HL-60 (cell line): ENCODE data around the gene CRYZL1.
A peak's percentile ranks its signal among the peaks of the same experiment; 100 is the strongest.

Experiments
- DNase-seq, 2 experiments: peaks; one replicate each; pipeline ENCODE4 v3.0.0-alpha.2; 2010 to 2020; ENCODE audit warnings: low read depth in 1 of 2, low spot score in 1 of 2
- H3K27ac ChIP-seq: fragments of 250-450 bp; sonication (Bioruptor Pico); replicated peaks from 2 replicates; pipeline ENCODE4 v1.5.1; 2020; ENCODE audit warnings: mild to moderate bottlenecking, moderate library complexity
- H3K27me3 ChIP-seq: fragments of 250-450 bp; sonication (Bioruptor Pico); 2 replicates; pipeline ENCODE4 v1.5.1; 2021; ENCODE audit warnings: mild to moderate bottlenecking, moderate library complexity; ENCODE audit not compliant: insufficient read depth, poor library complexity, severe bottlenecking
- H3K4me3 ChIP-seq: replicated peaks from 2 replicates; pipeline ENCODE4 v1.5.1; 2011; ENCODE audit warnings: mild to moderate bottlenecking, control low read depth, low read length; ENCODE audit not compliant: insufficient read depth
- CTCF ChIP-seq: IDR thresholded peaks from one replicate; pipeline ENCODE4 v1.5.1; 2011; ENCODE audit warnings: low read length, control low read depth, inconsistent platforms; ENCODE audit not compliant: insufficient read depth
- GABPA ChIP-seq: IDR thresholded peaks from 2 replicates; pipeline ENCODE4 v1.6.1; 2012; ENCODE audit warnings: low read depth
- POLR2AphosphoS5 ChIP-seq: IDR thresholded peaks from 2 replicates; pipeline ENCODE4 v1.6.1; 2012; ENCODE audit warnings: low read depth
- REST ChIP-seq: IDR thresholded peaks from 2 replicates; pipeline ENCODE4 v1.6.1; 2012; ENCODE audit warnings: low read depth; ENCODE audit not compliant: insufficient replicate concordance
- SPI1 ChIP-seq: IDR thresholded peaks from 2 replicates; pipeline ENCODE4 v1.6.1; 2012; ENCODE audit warnings: low read depth, mild to moderate bottlenecking, borderline replicate concordance

Gene CRYZL1

GRCh38 chr21:33546086-33546485, 95.5 kb downstream of the CRYZL1 start:
- DNase-seq: peak in 1 of 2 experiments; percentile 64
- Histone ChIP-seq H3K27ac (peak overlapping the region; percentile 98), H3K27me3 (no peaks in the 10 kb centered on the region), H3K4me3 (no peak overlapping the region)
- TF ChIP-seq SPI1: peak; percentile 30; the same call in 1 of the 2 replicates
- no peak for TF ChIP-seq REST
- no peak for TF ChIP-seq CTCF
- TF ChIP-seq GABPA: no peak
- TF ChIP-seq POLR2AphosphoS5: no peak

GRCh38 chr21:33544451-33545195, 96.9 kb downstream of the CRYZL1 start:
- no peak for DNase-seq
- Histone ChIP-seq H3K27me3 (no peaks in the 10 kb centered on the region), H3K4me3 (peak overlapping the region; percentile 72), H3K27ac (peak overlapping the region; percentile 98)
- TF ChIP-seq POLR2AphosphoS5 (no peak), GABPA (no peak), CTCF (no peak), SPI1 (no peak), REST (no peak)

- peak overlapping the region; percentile 98 for H3K27ac ChIP-seq
- no peaks in the 10 kb centered on the region for H3K27me3 ChIP-seq
- H3K4me3 ChIP-seq: peak overlapping the region; percentile 72
- peak in 1 of 2 experiments; percentile 66 for DNase-seq
- no peak for TF ChIP-seq POLR2AphosphoS5
- TF ChIP-seq SPI1: no peak
- no peak for TF ChIP-seq CTCF
- TF ChIP-seq GABPA: no peak
- no peak for TF ChIP-seq REST
Observed at GRCh38 chr21:33543505-33544129, 97.9 kb downstream of the CRYZL1 start.
